Mesothelial cell of epicardium (in vitro differentiated cells): ENCODE results near the gene SPAG4. TPM values are rescaled to one million over a fixed set of nuclear protein-coding genes. Genes with fewer than 3 reads are reported as not detected.

Source experiments
- DNase-seq, 2 experiments: peaks; one replicate each; pipeline ENCODE4 v3.0.0; 2021; ENCODE audit warnings: low spot score in 2 of 2; ENCODE audit not compliant: unreplicated experiment in 2 of 2
- H3K27ac Mint-ChIP-seq: 2 replicates; pipeline ENCODE4 v1.8.0; 2021; ENCODE audit warnings: mixed read lengths
- H3K27me3 Mint-ChIP-seq: 2 replicates; pipeline ENCODE4 v1.8.0; 2021; ENCODE audit warnings: low read depth, mixed read lengths
- H3K36me3 Mint-ChIP-seq: 2 replicates; pipeline ENCODE4 v1.8.0; 2021; ENCODE audit warnings: mixed read lengths
- H3K4me1 Mint-ChIP-seq: 2 replicates; pipeline ENCODE4 v1.8.0; 2021; ENCODE audit warnings: mixed read lengths
- H3K4me3 Mint-ChIP-seq: 2 replicates; pipeline ENCODE4 v1.8.0; 2021; ENCODE audit warnings: mild to moderate bottlenecking, moderate library complexity, mixed read lengths
- H3K9me3 Mint-ChIP-seq: 2 replicates; pipeline ENCODE4 v1.8.0; 2021; ENCODE audit warnings: mixed read lengths
- total RNA-seq: library from RNA; stranded (reverse); gene quantifications from 3 replicates; pipeline ENCODE4 v1.2.1, GENCODE V29; 2021
- TF ChIP-seq, protein P1 (sequence below): fragments of 200-600 bp; sonication (generic); IDR thresholded peaks from one replicate; pipeline ENCODE4 v1.5.0; 2021; ENCODE audit warnings: antibody characterized with exemption; ENCODE audit not compliant: unreplicated experiment

SPAG4 gene
- total RNA-seq, 1 donor from 2014 or later = 4.0 TPM

DNA sequence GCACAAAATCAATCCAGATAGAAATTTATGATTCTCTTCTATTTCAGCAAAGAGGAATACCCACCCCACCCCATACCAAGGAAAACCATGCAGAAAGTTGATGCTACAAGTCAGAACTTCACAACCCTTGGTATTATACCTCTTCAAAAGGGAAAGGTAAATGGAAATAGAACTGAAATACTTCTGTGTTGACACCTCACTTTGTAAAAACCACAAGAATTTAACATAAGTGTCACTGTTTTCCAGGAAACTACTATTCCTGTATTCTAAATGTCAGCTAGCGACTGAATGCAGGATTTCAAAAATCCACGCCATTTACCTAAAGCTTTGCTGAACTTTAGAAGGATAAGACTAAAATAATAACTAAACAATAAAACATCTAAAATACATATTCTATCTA is 45.4 kb downstream of the SPAG4 start:
- peak overlapping the region; percentile 95 for H3K4me3 Mint-ChIP-seq
- no peaks in the 10 kb centered on the region for H3K9me3 Mint-ChIP-seq
- no peak for DNase-seq
- H3K4me1 Mint-ChIP-seq = peaks cover 57% of the 10 kb centered on the region
- TF ChIP-seq, protein P1, sequence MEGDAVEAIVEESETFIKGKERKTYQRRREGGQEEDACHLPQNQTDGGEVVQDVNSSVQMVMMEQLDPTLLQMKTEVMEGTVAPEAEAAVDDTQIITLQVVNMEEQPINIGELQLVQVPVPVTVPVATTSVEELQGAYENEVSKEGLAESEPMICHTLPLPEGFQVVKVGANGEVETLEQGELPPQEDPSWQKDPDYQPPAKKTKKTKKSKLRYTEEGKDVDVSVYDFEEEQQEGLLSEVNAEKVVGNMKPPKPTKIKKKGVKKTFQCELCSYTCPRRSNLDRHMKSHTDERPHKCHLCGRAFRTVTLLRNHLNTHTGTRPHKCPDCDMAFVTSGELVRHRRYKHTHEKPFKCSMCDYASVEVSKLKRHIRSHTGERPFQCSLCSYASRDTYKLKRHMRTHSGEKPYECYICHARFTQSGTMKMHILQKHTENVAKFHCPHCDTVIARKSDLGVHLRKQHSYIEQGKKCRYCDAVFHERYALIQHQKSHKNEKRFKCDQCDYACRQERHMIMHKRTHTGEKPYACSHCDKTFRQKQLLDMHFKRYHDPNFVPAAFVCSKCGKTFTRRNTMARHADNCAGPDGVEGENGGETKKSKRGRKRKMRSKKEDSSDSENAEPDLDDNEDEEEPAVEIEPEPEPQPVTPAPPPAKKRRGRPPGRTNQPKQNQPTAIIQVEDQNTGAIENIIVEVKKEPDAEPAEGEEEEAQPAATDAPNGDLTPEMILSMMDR = no peak
- peaks cover 3% of the 10 kb centered on the region for H3K36me3 Mint-ChIP-seq
- peak overlapping the region; percentile 86 for H3K27ac Mint-ChIP-seq
- H3K27me3 Mint-ChIP-seq = no peaks in the 10 kb centered on the region

DNA sequence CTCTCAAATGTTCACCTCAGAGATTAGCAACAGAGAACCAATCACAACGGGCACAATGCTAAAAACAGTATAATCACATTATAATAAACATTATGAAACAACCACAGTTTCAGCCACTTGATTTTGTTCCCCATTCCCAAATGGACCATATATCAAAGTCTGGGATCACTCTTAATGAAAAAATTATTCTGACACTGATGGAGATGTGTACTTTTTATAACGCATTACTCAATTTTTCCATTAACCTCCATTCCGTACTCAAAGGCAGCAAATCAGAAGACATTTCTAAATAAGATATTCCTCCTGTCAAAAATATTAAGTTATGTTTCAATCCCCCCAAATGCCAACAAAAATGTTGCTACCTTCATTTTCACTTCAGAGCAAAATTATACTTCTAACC is 46.3 kb downstream of the SPAG4 start:
- TF ChIP-seq, protein P1 = no peak
- Mint-ChIP-seq H3K9me3 (no peaks in the 10 kb centered on the region), H3K27ac (peak overlapping the region; percentile 86), H3K4me1 (peaks cover 57% of the 10 kb centered on the region), H3K27me3 (no peaks in the 10 kb centered on the region), H3K4me3 (peak overlapping the region; percentile 95), H3K36me3 (peaks cover 3% of the 10 kb centered on the region)
- no peak for DNase-seq

DNA sequence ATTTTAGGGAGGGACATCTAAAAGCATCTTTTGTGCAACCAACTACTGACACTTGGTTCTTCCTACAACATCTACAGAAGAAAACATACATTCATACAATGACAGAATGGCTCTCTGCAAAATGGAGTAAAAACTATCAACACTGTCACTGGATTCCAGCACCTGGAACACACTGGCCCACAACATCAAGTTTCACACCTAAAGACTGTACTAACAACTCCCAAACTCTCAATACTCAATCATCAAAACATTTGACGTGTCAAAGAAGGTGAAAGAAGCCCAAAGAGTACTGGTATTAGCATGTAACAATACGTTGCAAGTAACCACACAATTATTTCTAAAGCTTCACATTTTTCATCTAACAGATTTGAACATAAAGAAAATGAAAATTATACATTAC is 46.9 kb downstream of the SPAG4 start:
- peaks cover 52% of the 10 kb centered on the region for H3K4me1 Mint-ChIP-seq
- peak overlapping the region; percentile 86 for H3K27ac Mint-ChIP-seq
- DNase-seq = no peak
- H3K4me3 Mint-ChIP-seq = peak overlapping the region; percentile 95
- TF ChIP-seq, protein P1 = no peak
- H3K36me3 Mint-ChIP-seq = no peaks in the 10 kb centered on the region
- no peaks in the 10 kb centered on the region for H3K27me3 Mint-ChIP-seq
- H3K9me3 Mint-ChIP-seq = no peaks in the 10 kb centered on the region

DNA sequence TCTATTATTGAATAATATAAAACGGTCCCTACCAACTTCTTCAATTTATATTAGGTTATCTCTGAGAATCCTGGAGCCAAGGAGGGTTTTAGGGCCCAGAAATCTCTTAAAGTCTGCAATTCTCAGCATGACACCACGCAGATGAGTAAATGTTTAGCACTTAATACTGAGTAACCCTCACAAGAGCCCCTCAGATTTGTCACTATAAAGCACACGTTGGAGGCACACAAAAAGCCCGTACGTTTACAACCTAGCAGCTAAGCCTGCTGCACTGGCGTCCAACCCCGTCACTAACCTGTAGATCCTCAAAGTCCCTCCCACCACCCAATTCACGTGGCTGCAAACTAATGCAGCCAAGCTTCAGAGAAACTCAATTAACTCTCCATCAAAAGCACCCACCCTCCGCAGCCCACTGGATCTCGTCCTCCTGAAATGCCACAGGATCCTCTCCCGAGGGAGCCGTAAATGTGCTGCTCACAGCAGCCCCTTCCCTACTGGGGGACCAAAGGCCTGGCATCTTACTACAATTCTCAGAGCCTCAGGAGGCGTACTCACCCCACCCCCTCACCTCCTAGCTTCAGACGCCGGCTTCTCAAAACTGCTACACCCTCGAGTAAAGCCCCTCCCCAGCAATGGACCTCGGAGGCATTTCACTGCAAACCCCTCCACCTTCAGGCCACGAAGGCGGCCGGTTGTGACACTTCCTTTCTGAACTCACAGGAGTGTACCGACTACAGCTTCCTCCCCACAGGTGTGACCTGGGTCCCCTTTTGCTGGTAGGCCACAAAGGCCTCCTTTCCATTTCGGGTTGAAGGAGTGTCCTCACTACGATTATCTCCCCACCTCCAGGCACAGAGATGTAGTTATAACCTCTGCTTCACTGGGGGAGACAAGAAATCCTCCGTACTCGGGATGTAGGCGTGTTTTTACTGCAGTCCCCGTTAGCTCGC is 48.2 kb downstream of the SPAG4 start:
- H3K27me3 Mint-ChIP-seq = no peaks in the 10 kb centered on the region
- peaks cover 4% of the 10 kb centered on the region for H3K36me3 Mint-ChIP-seq
- peaks cover 52% of the 10 kb centered on the region for H3K4me1 Mint-ChIP-seq
- peak overlapping the region; percentile 100 for H3K27ac Mint-ChIP-seq
- TF ChIP-seq, protein P1 = no peak
- DNase-seq = peak in 1 of 2 experiments; percentile 42
- H3K4me3 Mint-ChIP-seq = peak overlapping the region; percentile 95
- H3K9me3 Mint-ChIP-seq = no peaks in the 10 kb centered on the region

DNA sequence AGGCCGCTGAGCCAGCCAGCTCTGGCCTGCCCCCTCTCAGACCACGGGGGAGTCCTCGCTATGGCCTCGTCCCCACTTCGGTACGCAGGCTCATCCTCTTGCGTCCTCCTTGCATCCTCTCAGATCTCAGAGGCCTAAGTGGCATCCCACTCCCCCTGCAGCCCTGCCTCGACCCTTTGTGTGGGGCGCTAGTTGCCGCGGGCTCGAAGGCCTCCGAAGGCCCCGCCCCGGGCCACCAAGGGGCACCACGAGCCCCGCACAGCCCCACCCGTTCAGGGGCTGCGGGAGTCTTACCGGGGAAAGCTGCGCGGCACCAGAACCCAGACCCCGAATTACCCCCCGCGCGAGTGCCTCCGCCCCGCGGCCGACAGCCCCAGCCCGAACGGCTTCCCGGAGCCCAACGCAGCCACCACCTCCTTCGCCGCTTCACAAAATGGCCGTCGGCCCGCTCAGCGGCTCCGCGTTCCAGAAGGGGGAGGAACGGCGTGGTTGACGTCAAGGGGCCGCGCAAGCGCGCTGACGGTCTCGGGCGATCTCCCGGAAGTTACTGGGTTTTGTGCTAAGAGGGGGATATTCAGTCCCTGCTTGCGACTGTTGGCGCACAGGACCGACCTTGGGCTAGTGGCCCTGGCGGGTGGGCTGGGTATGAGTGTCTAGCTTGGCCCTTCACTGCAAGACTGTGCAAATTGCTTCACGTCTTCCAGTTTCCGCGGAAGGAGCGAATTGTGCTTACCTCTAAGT is 49.0 kb downstream of the SPAG4 start, which contains the start of the genes CPNE1 and RBM12:
Gene CPNE1 (minus strand): TSS at position 435 of the 741 bp plus-strand sequence. CDS start 31,977 bp downstream, outside the sequence.
Gene RBM12 (minus strand): TSS at position 435 of the 741 bp plus-strand sequence. CDS start 9,578 bp downstream, outside the sequence.
- H3K4me3 Mint-ChIP-seq = peak within 1 kb of the TSS; percentile 95
- H3K27me3 Mint-ChIP-seq = no peaks in the 10 kb centered on the region
- peak within 1 kb of the TSS; percentile 100 for H3K27ac Mint-ChIP-seq
- no peaks in the 10 kb centered on the region for H3K9me3 Mint-ChIP-seq
- TF ChIP-seq, protein P1 = no peak
- DNase-seq = peak; percentile 86 to 95
- H3K4me1 Mint-ChIP-seq = peaks cover 46% of the 10 kb centered on the region
- peaks cover 4% of the 10 kb centered on the region for H3K36me3 Mint-ChIP-seq
